ENCODE measurements around the gene ITSN1.

ITSN1 gene

DNA sequence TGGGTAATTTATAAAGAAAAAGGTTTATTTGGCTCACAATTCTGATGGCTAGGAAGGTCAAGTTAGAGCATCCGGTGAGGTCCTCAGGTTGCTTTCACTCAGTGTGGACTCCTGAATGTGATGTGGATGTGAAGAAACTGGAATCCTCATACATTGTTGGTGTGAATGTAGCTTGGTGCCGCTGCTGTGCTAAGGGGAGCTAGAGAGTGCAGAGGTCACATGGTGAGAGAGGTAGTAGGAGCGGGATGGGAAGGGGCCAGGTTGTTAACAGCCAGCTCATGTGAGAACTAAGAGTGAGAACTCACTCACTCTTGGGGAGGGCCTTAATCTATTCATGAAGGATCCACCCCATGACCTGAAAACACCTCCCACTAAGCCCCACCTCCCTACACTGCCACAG, 21.8 kb downstream of the ITSN1 start:
- DNase-seq (ENCODE audit: extremely low spot score): no peak
- ChIA-PET CTCF (interaction anchor here (0.9 to 1.2 kb wide), 2 partner anchors 15 to 151 kb away, joined by 3 read pairs; no protein-coding TSS in a partner anchor), POLR2A (no interaction called here)
- TF ChIP-seq CTCF (IDR thresholded peaks at IDR 0.05; ENCODE audit: control extremely low read depth, extremely low read depth, low read depth, missing control alignments): no peak

DNA sequence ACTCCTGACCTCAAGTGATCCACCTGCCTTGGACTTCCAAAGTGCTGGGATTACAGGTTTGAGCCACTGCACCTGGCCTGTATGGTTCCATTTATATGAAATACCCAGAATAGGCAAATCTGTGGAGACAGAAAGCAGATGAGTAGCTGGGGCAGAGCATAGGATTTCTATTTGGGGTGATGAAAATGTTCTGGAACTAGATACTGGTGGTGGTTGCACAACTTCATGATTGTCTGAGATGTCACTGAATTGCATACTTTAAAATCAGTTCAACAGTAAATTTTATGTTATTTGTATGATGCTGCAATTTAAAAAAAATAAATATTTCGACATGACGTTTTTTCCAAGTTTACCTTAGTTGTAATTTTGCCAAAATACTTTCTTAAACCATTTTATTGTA, 23.9 kb downstream of the ITSN1 start:
- ChIA-PET CTCF (no interaction called here), POLR2A (no interaction called here)
- TF ChIP-seq CTCF (IDR thresholded peaks at IDR 0.05; ENCODE audit: control extremely low read depth, extremely low read depth, low read depth, missing control alignments): no peak
- DNase-seq (ENCODE audit: extremely low spot score): no peak

- TF ChIP-seq CTCF (IDR thresholded peaks at IDR 0.05; ENCODE audit: control extremely low read depth, extremely low read depth, low read depth, missing control alignments): no peak
- ChIA-PET POLR2A (no interaction called here), CTCF (no interaction called here)
- no peak for DNase-seq (ENCODE audit: extremely low spot score)
Observed at GRCh38 chr21:33667636-33668035, 25.3 kb downstream of the ITSN1 start.

GRCh38 chr21:33668180-33668579, 25.9 kb downstream of the ITSN1 start:
- POLR2A ChIA-PET: no interaction called here
- no peak for TF ChIP-seq CTCF (IDR thresholded peaks at IDR 0.05; ENCODE audit: control extremely low read depth, extremely low read depth, low read depth, missing control alignments)
- no peak for DNase-seq (ENCODE audit: extremely low spot score)
- CTCF ChIA-PET: no interaction called here

GRCh38 chr21:33668620-33669019, 26.3 kb downstream of the ITSN1 start:
- no peak for TF ChIP-seq CTCF (IDR thresholded peaks at IDR 0.05; ENCODE audit: control extremely low read depth, extremely low read depth, low read depth, missing control alignments)
- ChIA-PET CTCF (no interaction called here), POLR2A (no interaction called here)
- DNase-seq (ENCODE audit: extremely low spot score): no peak

DNA sequence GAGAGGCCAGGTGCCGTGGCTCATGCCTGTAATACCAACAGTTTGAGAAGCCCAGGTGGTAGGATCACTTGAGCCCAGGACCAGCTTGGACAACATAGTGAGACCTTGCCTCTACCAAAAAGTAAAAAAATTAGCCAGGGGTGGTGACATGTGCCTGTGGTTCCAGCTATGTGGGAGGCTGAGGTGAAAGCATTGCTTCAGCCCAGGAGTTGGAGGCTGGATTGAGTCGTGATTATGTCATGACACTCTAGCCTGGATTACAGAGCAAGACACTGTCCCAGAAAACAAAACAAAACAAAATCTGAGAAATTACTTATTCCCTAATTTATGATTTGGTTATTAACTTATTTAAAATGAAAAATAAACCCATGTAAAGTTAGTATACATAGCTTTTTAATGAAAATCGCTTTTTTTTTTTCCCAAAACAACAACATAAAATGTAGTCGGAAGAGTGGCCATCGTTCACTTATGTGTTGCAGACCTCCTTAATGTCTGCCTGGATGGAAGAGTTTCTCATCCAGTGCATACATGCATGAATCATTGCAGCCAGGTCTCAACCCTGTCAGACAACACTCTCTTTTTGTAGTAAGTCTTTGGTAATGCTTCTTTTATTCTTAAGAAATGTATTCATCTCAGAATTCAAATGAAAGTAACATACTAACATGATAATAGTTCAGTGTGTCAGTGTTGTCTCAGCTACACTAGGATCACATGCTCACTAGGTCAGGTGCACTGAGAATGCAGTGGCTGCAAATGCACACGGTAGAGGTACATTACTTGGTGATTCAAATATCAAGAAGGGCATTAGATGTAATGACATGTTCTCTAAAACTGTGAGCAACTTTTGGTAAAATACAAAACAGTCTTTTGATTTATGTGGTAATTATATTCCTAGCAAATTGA, 28.0 kb downstream of the ITSN1 start:
- no peak for TF ChIP-seq CTCF (IDR thresholded peaks at IDR 0.05; ENCODE audit: control extremely low read depth, extremely low read depth, low read depth, missing control alignments)
- ChIA-PET CTCF (interaction anchor here (0.9 kb wide), 1 partner anchor 26 kb away, joined by 3 read pairs; no protein-coding TSS in a partner anchor), POLR2A (no interaction called here)
- no peak for DNase-seq (ENCODE audit: extremely low spot score)

Data from GM10248 (cell line).